B cell (primary cell): ENCODE data around the gene SCYL3.

ENCODE experiments used
- CTCF ChIP-seq: fragments of 200-600 bp; IDR thresholded peaks from one replicate; pipeline ENCODE4 v1.8.0; 2022; ENCODE audit warnings: antibody characterized with exemption, mild to moderate bottlenecking
- EZH2 ChIP-seq: IDR thresholded peaks from 2 replicates; pipeline ENCODE4 v1.6.1; 2012; ENCODE audit warnings: borderline replicate concordance, low read depth, mild to moderate bottlenecking, moderate library complexity, low read length; ENCODE audit not compliant: insufficient read depth, poor library complexity, severe bottlenecking

- TF ChIP-seq CTCF (no peak), EZH2 (no peak)
These were observed 6.8 kb downstream of the SCYL3 start for GRCh38 chr1:169886931-169887330.
